ENCODE data around the gene ZNF784. TPM values are rescaled to one million over a fixed set of nuclear protein-coding genes. Genes with fewer than 3 reads are reported as not detected.

Gene ZNF784
- total RNA-seq, 1 donor, result 15.1 TPM

DNA sequence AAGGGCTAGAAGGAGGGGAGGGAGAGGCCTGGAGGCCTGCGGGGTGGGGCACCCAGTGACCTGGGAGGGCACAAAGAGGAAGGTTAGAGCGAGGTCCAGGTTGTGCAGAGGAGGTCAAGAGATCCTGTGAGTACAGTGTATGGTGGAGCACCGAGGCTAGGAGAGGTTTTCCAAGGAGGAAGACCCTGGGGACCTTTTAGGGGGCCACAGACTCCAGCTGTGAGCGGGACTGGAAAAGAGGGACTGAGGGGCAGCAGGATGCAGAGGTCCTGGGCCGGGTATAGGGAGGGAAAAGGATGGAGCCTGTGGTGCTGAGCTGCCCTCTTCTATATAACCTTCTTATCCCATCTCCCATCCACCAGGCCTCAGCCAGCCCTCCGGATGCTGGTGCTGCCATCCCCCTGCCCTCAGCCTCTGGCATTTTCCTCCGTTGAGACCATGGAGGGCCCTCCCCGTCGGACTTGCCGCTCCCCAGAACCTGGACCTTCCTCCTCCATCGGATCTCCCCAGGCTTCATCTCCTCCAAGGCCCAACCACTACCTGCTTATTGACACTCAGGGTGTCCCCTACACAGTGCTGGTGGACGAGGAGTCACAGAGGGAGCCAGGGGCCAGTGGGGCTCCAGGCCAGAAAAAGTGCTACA lies 19.9 kb upstream of the ZNF784 start:
- no peak for DNase-seq (ENCODE audit: low read depth in 2 of 3, low spot score in 2 of 3)

DNA sequence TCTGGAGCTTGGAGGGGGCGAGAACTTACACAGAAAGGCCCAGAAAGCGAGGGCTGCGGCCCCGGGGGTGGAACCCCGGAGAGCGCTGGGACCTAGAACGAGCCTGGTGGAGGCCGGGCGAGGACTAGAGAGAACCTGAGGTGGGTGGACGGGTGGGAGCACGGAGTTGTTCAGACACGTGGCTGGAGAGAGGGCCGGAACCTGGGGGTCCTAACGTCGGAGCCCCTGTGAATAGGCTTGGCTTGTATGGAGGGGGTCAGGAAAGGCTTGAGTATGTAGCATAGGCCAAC lies 19.5 kb upstream of the ZNF784 start:
- DNase-seq (ENCODE audit: low read depth in 2 of 3, low spot score in 2 of 3), result no peak

DNA sequence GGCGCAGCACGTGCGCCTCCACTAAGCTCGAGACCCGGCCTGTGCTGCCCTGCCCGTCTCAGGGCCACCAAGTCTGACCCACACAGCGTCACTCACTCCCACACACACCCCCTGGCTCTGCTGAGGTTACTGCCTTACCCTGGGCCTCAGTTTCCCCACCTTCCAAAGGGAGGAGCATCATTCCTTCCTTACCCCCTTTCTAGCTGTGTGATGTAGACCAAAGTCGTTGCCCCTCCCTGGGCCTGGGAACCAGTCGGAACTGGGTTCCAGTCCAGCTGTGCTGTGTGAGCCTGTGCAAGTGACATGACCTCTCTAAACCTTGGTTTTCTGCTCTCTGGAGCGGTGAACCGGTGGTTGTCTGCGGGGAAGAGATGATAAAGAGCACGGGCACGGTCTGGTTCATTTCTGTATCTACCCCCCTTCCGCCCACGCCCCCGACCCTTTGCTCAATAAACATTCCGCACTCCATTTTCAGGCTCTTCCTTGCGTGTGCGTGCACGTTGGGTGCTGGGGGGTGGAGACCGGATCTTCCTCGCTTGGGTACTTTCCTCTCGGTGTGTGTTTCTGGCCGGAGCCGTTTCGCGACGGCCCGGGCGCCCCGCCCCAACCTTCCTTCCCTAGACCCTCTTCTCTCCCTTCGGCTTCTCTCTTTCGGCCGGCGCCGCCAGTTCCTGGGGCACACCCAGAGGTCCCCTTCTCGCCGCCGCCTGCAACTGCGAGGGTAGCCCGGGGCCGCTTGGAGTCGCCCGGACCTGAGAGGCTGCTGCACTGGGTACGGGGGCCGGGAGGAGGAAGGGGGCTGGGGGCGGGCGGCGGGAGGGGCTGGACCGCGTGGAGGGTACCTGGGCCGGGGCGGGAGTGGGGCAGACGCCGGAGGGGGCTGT lies 18.9 kb upstream of the ZNF784 start, which contains the start of gene ZNF581:
TSS of gene ZNF581 (plus strand) at position 647 of the 884 bp plus-strand sequence. CDS start 923 bp downstream, outside the sequence.
- peak in 2 of 3 donors; percentile 74 to 76 for DNase-seq (ENCODE audit: low read depth in 2 of 3, low spot score in 2 of 3)

DNA sequence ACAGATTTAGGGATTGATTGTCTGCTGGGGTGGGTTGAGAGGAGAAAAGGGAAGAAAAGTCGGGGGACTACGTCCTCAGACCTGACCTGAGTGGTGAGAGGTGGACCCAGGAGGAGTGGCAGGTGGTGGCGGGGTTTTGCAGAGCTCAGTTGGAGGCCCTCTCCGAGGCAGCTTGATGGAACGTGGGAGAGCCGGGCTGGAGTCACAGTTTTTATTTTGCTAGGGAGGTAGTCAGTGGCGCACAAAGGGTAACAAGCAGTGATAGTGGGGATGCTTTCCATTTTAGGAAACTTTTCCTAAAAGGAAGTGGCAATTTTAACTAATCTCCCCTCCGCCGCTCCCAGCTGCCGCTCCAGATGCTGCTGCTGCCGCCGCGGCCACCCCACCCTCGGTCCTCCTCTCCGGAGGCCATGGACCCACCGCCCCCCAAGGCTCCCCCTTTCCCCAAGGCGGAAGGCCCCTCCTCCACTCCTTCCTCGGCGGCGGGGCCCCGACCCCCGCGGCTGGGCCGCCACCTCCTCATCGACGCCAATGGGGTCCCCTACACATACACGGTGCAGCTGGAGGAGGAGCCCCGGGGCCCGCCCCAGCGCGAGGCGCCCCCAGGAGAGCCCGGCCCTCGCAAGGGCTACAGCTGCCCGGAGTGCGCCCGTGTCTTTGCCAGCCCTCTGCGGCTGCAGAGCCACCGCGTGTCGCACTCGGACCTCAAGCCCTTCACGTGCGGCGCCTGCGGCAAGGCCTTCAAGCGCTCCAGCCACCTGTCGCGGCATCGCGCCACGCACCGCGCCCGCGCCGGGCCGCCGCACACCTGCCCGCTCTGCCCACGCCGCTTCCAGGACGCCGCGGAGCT lies 18.0 kb upstream of the ZNF784 start:
- no peak for DNase-seq (ENCODE audit: low read depth in 2 of 3, low spot score in 2 of 3)

DNA sequence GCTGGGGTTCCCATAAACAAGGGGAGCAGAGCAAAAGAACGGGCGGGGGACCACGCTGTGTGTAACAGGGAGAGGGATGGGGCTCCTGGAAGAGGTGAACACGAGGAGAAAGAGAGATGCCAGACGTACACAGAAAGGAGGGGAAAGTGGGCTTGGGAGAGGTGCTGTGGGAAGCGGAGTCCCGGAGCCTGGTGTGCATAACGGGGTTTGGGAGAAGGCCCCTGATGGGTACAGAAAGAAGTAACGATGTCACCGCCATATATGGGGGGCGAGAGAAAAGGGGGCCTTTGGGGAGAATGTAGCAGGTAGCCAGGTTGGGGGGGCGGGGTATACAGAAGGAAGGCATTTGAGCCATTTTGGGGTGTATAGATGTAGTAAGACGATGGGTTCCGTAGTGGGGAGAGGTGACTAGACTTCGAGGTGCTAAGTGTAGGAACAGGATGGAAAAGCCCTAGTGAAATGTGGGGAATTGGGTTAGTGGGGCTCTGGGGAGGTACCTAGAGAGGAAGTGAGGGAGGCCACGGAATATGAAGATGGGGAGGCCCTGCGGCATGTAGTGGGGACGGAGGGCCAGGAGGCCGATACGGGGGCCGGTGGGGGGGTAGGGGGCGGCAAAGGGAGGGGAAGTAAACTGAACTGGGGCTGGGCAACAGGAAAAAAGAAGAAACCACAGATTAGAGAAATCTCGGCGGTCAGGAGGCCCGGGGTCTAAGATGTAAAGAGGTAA lies 17.2 kb upstream of the ZNF784 start:
- DNase-seq (ENCODE audit: low read depth in 2 of 3, low spot score in 2 of 3), result no peak

DNA sequence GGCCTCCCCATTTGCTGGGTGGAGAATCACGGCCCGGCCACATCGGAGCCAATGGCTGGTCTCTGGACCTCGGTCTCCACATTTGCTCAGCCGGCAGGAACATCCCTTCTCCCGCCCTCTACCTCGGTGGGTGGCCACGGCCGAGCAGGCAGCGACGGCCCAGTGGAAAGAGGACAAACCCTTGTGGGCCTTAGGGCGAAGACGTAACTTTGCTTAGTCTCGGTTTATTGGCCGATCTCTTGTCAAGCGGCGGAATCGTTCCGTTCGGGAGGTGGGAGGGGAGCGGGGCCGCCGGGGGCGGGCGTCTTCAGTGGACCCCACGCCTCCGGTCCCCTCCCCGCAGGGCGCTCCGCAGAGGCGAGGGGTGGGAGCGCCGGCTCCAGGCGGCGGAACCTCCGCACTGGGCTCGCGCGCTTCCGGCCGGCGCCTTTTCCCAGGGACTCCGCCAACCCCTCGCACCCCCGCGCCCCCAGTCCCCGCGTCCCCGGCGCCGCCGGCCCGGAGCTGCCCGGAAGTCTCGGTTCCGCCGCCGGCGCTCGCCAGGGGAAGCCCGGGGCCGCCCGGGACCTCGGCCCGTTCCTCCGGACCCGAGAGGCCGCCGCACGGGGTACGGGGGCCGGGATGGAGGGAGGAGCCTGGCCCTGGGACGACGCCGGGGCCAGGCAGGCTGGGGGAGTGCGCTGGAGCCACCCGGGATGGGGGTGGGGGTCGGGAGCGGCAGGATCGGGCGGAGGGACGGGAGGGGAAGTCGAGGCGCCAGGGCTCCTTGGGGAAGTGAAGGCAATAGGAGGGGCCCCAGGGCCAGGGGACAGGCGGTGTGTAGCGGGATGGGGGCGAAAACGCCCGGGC lies 16.4 kb upstream of the ZNF784 start, which contains the start of gene ZNF580:
TSS of gene ZNF580 (plus strand) at position 426 of the 849 bp plus-strand sequence. CDS start 1,507 bp downstream, outside the sequence.
- DNase-seq (ENCODE audit: low read depth in 2 of 3, low spot score in 2 of 3), result peak in 1 of 3 donors; percentile 41

DNA sequence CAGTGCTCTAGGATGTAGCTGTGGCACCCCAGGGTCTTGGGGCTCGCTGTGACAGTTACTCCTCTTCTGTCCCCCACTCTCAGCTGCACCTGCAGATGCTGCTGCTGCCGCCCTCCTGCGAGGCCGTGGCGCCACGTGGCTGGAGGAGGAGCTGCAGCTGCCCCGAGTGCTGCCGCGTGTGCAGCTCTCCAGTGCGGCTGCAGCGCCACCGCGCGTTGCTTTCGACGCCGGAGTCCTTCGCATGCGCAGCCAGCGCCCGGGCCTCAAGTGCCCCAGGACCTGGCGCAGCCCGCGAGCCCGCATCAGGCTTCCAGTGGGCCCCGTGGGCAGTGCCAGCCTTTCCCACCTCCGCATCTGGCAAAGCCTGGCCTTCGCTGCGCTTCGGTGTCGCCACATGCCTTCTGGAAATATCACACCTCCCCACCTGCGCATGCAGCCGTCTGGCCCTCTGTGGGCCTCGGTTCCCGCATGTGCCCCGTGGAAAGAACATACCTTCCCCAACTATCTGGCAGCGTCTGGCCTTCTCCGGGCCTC lies 15.7 kb upstream of the ZNF784 start:
- DNase-seq (ENCODE audit: low read depth in 2 of 3, low spot score in 2 of 3), result peak in 2 of 3 donors; percentile 76 to 83

DNA sequence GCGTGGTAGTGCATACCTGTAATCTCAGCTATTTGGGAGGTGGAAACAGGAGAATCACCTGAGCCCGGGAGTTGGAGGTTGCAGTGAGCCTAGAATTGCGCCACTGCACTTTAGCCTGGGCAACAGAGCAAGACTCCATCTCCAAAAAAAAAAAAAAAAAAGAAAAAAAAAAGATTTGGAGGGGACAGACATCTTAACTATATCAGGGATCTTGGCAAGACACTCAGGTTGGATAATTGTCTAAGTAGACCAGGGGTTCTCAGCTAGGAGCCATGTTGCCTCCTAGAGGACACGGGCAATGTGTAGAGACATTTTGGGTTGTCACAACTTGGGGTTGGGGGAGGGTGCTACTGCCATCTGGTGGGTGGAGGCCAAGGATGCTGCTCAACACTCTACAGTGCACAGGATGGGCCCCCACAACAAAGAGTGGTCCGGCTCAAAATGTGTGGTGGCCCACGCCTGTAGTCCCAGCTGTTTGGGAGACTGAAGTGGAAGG lies 14.5 kb upstream of the ZNF784 start:
- peak in 2 of 3 donors; percentile 72 to 83 for DNase-seq (ENCODE audit: low read depth in 2 of 3, low spot score in 2 of 3)

DNA sequence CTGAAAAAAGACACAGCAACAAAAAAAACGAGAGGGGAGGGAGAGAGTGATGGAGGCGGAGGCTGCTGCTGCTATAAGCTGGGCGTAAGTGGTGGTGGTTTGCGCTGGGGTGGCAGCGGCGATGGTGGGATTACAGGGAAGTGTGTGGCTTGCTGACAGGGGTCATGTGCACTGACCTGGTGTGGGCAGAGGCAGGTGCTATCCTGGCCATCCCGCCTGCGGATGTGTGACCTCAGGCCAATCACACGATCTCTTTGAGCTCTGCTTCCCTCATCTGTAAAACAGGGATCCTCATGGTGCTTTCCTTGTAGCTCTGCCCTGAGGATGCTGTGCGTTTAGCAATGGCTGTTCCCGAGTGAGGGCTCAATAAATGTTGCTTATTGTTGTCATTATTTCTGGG lies 13.2 kb upstream of the ZNF784 start:
- DNase-seq (ENCODE audit: low read depth in 2 of 3, low spot score in 2 of 3), result no peak

DNA sequence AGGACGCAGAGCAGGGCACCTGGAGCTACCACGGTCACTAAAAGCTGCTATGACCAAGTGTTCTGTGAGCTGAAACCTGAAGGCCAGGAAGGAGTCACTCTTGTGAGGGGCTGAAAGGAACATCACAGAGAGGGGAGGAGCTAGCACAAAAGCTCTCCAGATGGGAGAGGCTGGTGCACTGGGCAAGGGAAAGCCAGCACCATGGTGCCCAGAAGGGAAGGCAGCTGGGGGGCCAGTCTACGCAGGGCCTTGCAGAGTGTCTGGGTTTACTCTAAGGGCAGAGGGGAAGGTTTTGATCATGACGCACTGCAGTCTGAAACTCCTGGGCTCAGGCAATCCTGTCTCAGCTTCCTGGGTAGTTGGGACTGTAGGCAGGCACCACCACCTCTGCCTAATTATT lies 12.4 kb upstream of the ZNF784 start:
- DNase-seq (ENCODE audit: low read depth in 2 of 3, low spot score in 2 of 3), result no peak

DNA sequence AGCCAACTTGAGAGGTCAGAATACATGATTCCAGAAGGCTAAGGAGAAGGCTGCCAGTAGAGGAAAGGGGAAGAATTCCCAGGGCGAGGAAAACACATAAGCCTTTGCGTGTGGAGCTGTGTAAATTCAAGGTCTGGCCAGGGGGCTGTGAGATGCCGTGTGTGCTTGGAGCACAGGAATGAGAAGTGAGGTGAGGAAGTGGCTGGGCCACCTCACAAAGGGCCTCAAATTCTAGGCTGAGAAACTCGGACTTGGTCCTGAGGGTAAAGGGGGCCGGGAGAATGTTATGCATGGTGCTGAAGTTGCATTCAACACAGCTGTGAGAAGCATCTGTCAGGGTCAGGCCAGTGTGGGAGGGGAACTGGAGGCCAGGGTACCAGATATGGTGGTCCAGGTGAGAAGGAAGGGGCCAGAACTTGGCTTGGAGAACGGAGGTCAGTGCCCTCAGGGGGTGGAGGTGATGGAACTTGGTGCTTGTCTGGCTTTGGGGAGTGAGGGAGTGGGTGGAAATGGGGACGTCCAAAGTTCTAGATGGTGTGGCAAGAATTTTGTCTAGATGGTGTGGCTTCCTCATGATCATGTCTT lies 11.6 kb upstream of the ZNF784 start:
- no peak for DNase-seq (ENCODE audit: low read depth in 2 of 3, low spot score in 2 of 3)

DNA sequence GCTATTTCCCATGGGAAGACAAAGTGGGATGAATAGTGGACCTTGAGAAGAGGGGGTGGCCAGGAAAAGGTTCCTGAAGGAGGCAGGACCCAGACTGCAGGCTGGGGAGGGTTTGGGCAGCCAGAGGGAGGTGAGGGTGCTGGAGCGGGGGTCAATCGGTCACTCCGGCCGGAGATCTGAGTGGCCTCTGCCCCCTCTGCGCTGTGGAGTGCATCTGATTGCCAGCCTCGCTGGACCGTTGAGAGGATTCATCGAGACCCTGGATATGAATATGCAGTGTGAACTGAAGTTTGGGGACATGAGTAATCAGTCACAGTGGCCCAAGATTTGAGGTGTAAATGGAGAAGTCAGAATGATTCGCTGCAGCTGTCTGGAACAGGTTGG lies 11.0 kb upstream of the ZNF784 start:
- peak in 1 of 3 donors; percentile 57 for DNase-seq (ENCODE audit: low read depth in 2 of 3, low spot score in 2 of 3)

DNA sequence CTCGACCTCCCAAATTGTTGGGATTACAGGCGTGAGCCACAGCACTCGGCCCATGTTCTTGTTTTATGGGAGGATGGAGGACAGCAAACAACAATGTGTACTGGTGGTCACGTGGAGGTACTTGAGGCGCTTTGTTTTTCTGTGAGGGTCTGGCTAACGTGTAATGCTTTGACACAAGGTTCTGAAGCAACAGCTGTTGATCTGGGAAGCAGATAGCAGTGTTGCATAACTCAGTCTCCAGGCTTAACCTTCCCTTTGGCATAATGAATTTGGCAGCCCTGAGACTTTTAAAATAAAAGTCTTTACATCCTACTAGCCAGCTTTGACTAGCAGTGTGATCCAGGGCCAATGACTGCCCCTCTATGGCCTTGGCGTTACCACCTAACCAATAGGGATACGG lies 9.5 kb upstream of the ZNF784 start:
- peak in 1 of 3 donors; percentile 50 for DNase-seq (ENCODE audit: low read depth in 2 of 3, low spot score in 2 of 3)

DNA sequence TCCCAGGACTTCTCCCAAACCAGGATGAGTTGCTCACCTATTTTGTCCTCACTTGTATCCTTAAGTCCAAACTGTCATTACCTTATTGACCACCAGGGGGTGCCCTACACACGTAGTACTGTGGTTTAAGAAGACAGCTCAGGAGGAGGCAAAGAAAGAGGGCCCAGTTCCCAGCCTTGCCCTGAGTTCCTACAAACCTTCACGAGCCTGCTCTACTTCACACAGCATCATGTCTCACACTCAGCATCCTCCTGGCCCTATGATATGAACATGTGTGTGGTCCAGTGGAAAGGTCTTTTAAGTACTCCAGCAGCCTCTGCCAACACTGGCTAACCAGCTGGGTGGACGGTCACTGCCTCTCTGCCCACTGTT lies 8.1 kb upstream of the ZNF784 start:
- DNase-seq (ENCODE audit: low read depth in 2 of 3, low spot score in 2 of 3), result peak; percentile 87 to 96 (median 91)

DNA sequence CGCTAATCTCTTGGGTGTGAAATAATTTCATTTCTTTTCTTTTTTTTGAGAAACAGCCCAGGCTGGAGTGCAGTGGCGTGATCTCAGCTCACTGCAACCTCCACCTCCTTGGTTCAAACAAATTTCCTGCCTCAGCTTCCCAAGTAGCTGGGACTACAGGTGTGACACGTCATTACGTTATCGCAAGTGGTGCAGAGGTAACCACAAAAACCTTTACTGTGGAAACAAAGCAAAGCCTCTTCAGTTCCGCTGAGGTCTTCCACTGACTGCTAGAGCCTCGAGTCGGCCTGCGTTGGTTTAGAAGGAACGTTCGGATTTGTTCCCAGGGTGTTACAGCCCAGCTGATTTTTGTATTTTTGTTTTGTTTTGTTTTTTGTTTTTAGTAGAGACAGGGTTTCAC lies 2.0 kb upstream of the ZNF784 start:
- DNase-seq (ENCODE audit: low read depth in 2 of 3, low spot score in 2 of 3), result no peak

DNA sequence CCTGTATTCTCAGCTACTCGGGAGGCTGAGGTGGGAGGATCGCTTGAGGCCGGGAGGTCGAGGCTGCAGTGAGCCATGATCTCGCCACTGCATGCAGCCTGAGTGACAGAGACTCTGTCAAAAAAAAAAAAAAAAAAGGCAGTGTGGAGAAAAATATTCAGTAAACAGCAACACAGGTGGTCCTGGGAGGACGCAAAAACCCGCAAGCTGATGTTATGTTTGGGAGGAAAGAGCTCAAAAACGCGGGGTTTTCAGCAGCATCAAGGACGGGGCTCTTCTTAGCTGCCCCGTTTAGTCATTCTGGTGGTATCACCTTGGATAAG lies 599 bp upstream of the ZNF784 start:
- DNase-seq (ENCODE audit: low read depth in 2 of 3, low spot score in 2 of 3), result no peak

DNA sequence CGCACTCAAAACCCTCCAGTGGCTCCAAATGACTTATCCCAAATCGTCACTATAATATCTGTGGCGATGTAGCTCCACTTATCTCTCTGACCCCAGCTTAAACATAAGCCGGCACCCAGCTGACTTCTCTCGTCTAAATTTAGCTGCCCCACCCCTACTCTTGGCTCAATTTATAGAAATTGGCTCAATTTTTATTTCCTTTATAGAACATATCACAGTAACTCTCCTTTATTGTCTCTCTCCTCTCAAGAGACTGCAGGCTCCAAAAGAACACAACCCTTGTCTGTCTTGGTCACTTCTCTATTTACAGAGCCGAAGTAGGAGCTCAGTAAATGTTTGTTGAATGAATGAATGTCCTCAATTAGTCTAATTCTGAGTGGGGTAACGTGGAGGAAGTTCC lies 805 bp downstream of the ZNF784 start:
- no peak for DNase-seq (ENCODE audit: low read depth in 2 of 3, low spot score in 2 of 3)

DNA sequence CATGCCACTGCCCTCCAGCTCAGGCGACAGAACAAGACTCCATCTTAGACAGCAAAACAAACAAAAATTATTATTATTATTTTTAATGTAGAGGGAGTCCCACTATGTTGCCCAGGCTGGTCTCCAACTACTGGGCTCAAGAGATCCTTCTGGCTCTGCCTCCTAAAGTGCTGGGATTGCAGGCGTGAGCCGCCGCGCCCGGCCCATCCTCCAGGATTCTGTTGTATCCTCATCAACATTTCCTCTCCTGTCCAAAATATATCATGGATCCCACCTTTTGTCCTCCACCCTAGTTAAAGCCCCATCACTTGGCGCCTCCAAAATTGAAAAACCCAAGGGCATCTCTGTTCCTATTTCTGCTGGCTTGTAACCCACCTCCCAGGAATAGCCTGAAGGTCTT lies 1.2 kb downstream of the ZNF784 start:
- DNase-seq (ENCODE audit: low read depth in 2 of 3, low spot score in 2 of 3), result no peak

Measured in hematopoietic multipotent progenitor cell (in vitro differentiated cells).